HG03175 (cell line): ENCODE measurements around the gene KRTAP19-1.
"Not testable (repeated sequence)": the region's sequence is repeated elsewhere in the genome, so short reads cannot be mapped to it uniquely, and the experiment has no call there.

ENCODE experiments used
- ATAC-seq: cut with Tn5 transposase; IDR thresholded peaks from one replicate; pipeline ENCODE4 v1.9.1; 2021; ENCODE audit warnings: mild to moderate bottlenecking, moderate library complexity; ENCODE audit not compliant: unreplicated experiment

Gene KRTAP19-1

GRCh38 chr21:30480145-30480544 is at the start of gene KRTAP19-1:
KRTAP19-1 (minus strand) TSS chr21:30480367; CDS start chr21:30480317, 50 bp downstream.
- no peak for ATAC-seq

DNA sequence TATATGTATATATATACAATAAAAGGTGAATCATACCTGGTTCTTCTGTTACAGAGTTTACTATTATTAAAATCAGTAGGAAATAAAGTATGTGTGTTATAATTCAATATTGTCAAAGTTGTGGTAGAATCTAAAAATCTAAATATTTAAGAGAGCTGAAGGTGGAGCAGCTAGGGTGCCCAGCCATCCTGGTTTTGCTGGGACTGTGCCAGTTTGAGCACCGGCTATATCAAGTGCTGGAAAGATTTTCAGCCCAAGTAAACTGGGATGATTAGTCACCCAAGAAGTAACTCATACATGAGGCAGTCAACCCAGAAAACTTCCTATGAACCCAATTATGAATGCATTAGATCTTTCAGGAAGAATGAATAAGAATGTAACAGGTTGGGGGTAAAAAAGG is 38.7 kb upstream of the KRTAP19-1 start:
- no peak for ATAC-seq

DNA sequence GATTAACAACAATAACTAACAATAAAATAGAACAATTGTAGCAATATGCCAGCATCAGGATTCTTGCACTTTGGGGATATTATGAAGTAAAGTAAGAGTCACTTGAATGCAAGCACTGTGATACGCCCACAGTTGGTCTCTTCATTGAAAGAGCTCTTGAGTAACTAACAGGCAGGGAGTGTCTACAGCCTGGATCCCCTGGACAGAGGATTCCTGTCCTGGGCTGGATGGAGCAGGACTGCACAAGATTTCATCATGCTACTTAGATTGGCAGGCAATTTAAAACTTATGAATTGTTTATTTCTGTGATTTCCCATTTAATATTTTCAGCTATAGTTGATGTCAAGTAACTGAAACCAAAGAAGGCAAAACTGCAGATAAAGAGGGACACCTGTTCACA is 35.5 kb upstream of the KRTAP19-1 start:
- no peak for ATAC-seq

GRCh38 chr21:30505621-30506205 is 25.5 kb upstream of the KRTAP19-1 start:
- not testable (repeated sequence) for ATAC-seq

DNA sequence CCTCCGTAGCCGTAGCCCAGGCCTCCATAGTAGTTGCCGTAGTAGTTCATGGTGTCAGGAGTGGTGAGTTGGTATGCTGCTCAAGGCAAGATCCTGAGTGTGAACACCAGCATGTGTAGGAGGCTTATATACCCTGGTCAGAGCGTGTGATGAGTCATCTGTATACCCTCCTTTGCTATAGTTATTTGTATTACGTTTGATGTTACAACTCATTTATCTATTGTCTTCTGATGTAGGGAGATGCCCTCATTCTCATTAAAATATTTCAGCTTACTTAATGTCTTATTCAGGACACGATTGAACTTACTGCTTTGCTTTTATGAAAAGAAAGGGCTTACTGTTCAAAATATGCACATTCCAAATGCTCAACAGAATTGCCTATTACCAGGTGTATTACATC is 21.9 kb upstream of the KRTAP19-1 start, which contains the start of gene KRTAP19-5:
Gene KRTAP19-5, minus strand, starts transcription at position 101 of the 400 bp plus-strand sequence. Its CDS starts 51 bp downstream, at position 50.
- no peak for ATAC-seq

DNA sequence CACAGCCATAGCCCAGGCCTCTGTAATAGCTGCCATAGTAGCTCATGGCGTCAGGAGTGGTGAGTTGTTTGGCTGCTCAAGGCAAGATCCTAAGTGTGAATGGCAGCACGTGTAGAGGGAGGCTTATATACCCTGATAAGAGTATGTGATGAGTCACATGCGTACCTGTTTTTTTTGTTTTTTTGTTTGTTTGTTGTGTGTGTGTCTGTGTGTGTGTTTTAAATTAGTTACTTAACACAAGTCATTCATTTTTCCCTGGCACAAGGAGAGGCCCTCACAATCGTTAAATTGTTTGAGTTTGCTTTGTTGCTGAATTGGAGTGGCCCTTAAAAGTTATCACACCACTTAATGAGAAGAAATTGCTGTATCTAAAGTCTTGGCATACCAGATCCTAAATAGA is 16.9 kb upstream of the KRTAP19-1 start, which contains the start of gene KRTAP19-4:
Gene KRTAP19-4, minus strand, starts transcription at position 101 of the 400 bp plus-strand sequence. Its CDS starts 55 bp downstream, at position 46.
- ATAC-seq: no peak

DNA sequence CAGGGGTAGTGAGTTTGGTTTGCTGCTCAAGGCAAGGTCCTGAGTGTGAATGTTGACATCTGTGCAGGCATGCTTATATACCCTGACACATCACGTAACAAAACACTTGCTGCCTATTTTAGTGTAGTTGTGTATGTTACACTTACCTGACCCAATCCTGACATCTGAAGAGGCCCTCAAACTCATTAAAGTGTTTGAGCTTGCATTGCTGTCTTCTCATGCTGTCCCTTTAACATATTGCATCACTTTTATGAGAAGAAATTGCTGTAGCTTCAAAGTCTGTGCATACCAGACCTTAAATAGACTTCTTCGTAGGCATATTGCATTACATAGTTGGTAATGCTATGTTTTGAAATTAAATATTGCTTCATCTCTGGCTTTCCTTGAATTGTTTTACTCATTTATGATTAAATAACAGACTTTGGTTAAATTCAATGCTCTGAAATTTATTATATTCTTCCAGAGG is 11.8 kb upstream of the KRTAP19-1 start, which contains the start of gene KRTAP19-3:
Gene KRTAP19-3, minus strand, starts transcription at position 51 of the 466 bp plus-strand sequence. CDS start 56 bp downstream, outside the sequence.
- ATAC-seq: no peak

- ATAC-seq: no peak
Measured at GRCh38 chr21:30487336-30487735, 7.2 kb upstream of the KRTAP19-1 start, which contains the start of gene KRTAP19-2. KRTAP19-2 (minus strand) TSS chr21:30487436; CDS start chr21:30487348, 88 bp downstream.

DNA sequence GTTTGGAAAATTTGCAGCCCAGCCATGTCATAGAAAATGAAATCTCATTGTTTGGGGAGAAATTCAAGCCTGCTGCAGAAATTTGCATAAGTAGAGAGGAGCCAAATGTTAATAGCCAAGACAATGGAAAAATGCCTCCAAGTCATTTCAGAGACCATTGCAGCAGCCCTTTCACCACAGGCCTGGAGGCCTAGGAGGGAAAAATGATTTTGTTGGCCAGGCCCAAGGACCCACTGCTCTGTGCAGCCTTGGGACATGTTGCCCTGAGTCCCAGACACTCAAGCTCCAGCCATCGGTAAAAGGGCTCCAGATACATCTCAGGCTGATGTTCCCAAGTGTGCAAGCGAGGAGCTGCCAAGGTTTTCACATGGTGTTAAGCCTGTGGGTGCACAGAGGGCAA is 6.0 kb upstream of the KRTAP19-1 start:
- ATAC-seq: no peak

GRCh38 chr21:30482130-30482529 is 2.0 kb upstream of the KRTAP19-1 start:
- no peak for ATAC-seq

GRCh38 chr21:30479259-30479658 is 908 bp downstream of the KRTAP19-1 start:
- ATAC-seq: no peak

GRCh38 chr21:30478004-30478403 is 2.2 kb downstream of the KRTAP19-1 start:
- no peak for ATAC-seq

- no peak for ATAC-seq
Measured at GRCh38 chr21:30468900-30469714, 11.1 kb downstream of the KRTAP19-1 start.

- ATAC-seq: no peak
Measured at GRCh38 chr21:30463713-30464112, 16.5 kb downstream of the KRTAP19-1 start.

DNA sequence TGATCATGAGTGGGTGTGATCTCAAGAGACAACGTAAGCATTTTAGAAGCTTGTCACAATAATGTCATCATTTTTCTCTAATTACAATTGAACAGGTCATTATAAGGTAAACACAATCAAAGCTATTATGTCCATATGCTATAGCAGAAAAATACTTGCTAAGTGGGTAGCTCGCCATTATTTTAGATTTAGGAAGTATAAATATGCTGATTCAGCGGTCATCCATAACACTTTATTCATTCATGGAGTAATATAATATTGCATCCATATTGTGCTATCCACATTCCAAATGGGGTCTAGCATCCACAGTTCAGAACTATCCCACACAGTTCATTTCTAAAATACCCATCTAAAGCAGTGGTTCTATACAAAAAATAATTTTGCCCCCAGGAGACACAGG is 31.7 kb downstream of the KRTAP19-1 start:
- ATAC-seq: no peak

DNA sequence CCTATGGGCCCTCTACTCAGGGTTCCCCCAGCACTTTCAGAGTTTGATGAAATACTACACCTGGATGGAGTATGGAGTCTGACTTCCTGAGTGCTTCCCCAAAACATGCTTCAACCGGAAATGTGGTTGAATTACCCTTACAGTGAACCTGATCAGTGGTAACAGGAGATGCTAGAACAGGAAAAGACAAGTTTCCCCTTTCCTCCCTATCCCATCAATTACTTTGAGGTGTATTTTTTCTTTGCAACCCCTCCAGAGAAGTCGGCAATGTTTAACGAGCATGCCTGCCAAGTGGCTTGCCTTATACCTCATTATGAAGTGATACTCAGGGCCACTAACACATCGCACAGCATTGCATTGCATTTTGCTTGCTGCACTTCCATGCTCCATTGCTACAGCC is 33.1 kb downstream of the KRTAP19-1 start:
- no peak for ATAC-seq

DNA sequence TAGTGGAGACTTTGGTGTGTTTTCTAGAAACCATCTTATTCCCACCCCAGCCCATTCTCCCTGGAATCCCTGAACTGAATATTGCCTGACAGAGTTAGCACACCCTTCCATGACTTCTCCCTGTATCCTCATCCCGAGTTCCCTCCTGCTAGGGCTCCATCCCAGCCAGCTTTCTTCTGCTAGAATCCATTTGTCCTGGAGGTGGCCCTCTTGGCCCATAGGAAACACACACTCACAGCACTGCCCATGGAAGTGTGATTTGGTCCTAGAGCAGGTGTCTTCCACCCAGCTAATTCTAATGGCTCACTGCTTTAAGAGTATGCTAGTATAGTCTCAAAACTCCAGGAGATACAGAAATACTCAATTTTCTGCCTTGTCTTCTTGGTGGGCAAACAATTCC is 36.0 kb downstream of the KRTAP19-1 start:
- no peak for ATAC-seq

DNA sequence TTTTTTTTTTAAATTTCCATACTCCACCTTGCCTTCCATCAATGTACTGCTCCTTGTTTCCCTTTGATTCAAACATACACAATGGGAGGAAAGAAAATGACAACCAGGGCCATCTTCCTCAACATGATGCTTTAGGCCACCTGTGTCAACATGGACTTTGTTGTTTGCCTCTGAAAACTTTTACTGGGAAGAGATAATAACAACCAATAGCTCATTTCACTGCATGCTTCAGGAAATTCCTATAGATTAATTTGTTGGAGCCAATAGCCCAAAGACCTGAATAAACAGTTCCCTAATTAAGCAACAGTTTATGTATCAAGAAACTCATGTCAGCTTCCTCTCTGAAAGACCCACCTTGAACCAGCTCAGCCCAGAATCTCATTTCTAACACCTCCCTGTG is 36.9 kb downstream of the KRTAP19-1 start:
- no peak for ATAC-seq

GRCh38 chr21:30439975-30440374 is 40.2 kb downstream of the KRTAP19-1 start, which contains the start of gene KRTAP15-1:
KRTAP15-1 (plus strand) TSS chr21:30440275; CDS start chr21:30440328, 53 bp downstream.
- ATAC-seq: no peak

GRCh38 chr21:30437010-30437565 is 43.1 kb downstream of the KRTAP19-1 start:
- ATAC-seq: no peak

GRCh38 chr21:30434033-30434631 is 46.0 kb downstream of the KRTAP19-1 start:
- ATAC-seq: no peak
